RWPE2 (cell line): Measurements from ENCODE around the gene SLC35F6.

Source experiments
- ATAC-seq: fragments of 200-7000 bp; cut with Tn5 transposase; 3 replicates; pipeline ENCODE4 v1.9.1; 2021; ENCODE audit warnings: low read depth
- DNase-seq: peaks from one replicate; pipeline ENCODE4 v3.0.0-alpha.2; 2020; ENCODE audit warnings: low spot score
- H3K27ac ChIP-seq: fragments of 450-650 bp; 2 replicates; pipeline ENCODE4 v1.5.1; 2017; ENCODE audit warnings: mild to moderate bottlenecking; ENCODE audit not compliant: poor library complexity, severe bottlenecking
- H3K27me3 ChIP-seq: fragments of 250-450 bp; sonication (Bioruptor Pico); 2 replicates; pipeline ENCODE4 v1.5.1; 2021; ENCODE audit warnings: mild to moderate bottlenecking, moderate library complexity; ENCODE audit not compliant: insufficient read depth, poor library complexity, severe bottlenecking
- H3K36me3 ChIP-seq: fragments of 250-450 bp; sonication (Bioruptor Pico); 2 replicates; pipeline ENCODE4 v1.5.1; 2020; ENCODE audit warnings: low read depth, mild to moderate bottlenecking, moderate library complexity
- H3K4me1 ChIP-seq: fragments of 250-450 bp; sonication (Bioruptor Pico); 2 replicates; pipeline ENCODE4 v1.5.1; 2021; ENCODE audit warnings: mild to moderate bottlenecking, moderate library complexity; ENCODE audit not compliant: insufficient read depth, poor library complexity, severe bottlenecking
- H3K4me3 ChIP-seq: fragments of 250-450 bp; sonication (Bioruptor Pico); 2 replicates; pipeline ENCODE4 v1.5.1; 2021; ENCODE audit warnings: mild to moderate bottlenecking, moderate library complexity; ENCODE audit not compliant: severe bottlenecking
- H3K9me3 ChIP-seq: fragments of 250-450 bp; sonication (Bioruptor Pico); 2 replicates; pipeline ENCODE4 v1.5.1; 2021; ENCODE audit warnings: mild to moderate bottlenecking, moderate library complexity; ENCODE audit not compliant: severe bottlenecking
- TF ChIP-seq, protein P1 (sequence below): fragments of 450-650 bp; IDR thresholded peaks from one replicate; pipeline ENCODE4 v1.5.1; 2017; ENCODE audit warnings: mild to moderate bottlenecking, moderate library complexity; ENCODE audit not compliant: poor library complexity, severe bottlenecking

SLC35F6 gene

DNA sequence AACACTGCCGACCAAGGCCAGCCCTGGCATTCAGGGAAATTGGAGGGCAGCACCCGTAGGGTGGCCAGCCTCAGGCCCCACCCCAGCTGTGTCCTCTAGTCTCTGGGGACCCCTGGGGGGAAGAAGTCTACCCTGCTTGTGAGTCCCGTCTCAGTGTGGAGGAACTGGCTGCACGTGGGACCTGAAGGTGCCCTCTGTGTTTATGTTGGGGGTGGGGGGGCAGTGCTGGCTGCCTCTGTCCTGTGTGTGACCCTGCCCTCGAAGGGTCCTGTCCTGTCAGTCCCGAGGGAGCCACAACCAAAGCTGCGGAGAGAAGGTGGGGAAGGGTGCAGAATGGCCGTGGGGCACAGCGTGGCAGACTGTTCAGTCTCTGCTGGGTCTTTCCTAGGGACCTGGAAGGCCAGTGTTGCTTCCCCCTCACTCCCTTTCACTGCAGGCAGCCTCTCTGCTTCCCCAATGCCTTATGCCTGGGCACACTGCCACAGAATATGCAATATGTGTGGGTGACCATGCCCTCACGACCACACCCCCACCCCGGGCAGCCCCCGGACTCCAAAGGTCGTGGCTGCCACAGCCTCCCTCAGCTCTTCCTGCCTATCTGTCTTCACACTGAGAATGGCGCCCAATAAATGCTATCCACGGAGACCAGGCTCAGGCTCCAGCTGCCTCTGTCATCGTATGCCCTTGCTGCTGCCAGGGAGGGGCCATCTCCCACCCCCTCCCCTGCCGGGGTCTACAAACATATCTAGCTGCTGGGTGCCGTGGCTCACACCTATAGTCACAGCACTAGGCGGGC is 33.3 kb upstream of the SLC35F6 start:
- no peak for DNase-seq
- Histone ChIP-seq H3K4me1 (no peaks in the 10 kb centered on the region), H3K36me3 (no peaks in the 10 kb centered on the region), H3K4me3 (no peak overlapping the region), H3K9me3 (no peaks in the 10 kb centered on the region), H3K27ac (no peak overlapping the region), H3K27me3 (no peaks in the 10 kb centered on the region)
- TF ChIP-seq, protein P1, sequence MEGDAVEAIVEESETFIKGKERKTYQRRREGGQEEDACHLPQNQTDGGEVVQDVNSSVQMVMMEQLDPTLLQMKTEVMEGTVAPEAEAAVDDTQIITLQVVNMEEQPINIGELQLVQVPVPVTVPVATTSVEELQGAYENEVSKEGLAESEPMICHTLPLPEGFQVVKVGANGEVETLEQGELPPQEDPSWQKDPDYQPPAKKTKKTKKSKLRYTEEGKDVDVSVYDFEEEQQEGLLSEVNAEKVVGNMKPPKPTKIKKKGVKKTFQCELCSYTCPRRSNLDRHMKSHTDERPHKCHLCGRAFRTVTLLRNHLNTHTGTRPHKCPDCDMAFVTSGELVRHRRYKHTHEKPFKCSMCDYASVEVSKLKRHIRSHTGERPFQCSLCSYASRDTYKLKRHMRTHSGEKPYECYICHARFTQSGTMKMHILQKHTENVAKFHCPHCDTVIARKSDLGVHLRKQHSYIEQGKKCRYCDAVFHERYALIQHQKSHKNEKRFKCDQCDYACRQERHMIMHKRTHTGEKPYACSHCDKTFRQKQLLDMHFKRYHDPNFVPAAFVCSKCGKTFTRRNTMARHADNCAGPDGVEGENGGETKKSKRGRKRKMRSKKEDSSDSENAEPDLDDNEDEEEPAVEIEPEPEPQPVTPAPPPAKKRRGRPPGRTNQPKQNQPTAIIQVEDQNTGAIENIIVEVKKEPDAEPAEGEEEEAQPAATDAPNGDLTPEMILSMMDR = no peak
- ATAC-seq = no peak

DNA sequence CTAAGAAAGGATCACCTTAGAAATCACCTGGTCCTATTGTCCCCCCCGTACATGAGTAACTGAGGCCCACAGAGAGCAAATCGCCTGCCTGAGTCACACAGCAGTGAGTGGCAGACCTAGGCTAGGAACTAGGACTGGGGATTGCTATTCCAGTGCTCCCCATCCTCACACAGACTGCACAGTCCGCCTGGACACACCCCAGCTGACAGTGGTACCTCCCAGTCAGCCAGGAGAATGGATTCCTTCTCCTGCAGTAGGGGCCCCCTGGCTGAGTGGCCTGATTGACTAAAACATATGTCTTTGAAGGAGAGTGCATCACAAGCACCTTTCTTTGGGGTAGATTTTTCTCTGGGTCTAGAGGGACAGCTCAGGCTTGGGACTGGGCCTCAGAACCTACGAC is 32.4 kb upstream of the SLC35F6 start:
- ATAC-seq = no peak

DNA sequence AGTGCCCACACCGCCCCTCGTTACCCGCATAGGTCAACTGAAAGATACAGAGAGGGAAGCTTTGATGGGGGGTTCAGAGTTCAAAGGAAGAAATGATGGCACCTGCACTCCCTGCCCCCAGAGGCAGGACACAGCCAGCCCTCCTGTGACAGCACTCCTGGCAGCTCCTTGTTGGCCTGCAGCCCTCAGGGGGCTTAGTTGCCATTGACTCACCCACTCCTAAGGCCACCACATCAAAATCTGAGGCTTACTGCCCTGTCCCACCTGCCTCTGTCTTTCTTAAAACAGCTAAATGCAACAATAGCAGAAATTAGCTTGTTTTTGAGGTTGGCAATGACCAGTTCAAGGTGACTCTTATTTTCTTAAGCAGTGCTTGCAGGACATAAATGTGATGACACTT is 31.6 kb upstream of the SLC35F6 start:
- no peak for DNase-seq
- H3K4me3 ChIP-seq = no peak overlapping the region
- ATAC-seq = no peak
- H3K4me1 ChIP-seq = no peaks in the 10 kb centered on the region
- no peaks in the 10 kb centered on the region for H3K9me3 ChIP-seq
- H3K27ac ChIP-seq = no peak overlapping the region
- no peaks in the 10 kb centered on the region for H3K27me3 ChIP-seq
- no peaks in the 10 kb centered on the region for H3K36me3 ChIP-seq
- TF ChIP-seq, protein P1 = no peak

More for the DNA sequence above, 32.4 kb upstream of the SLC35F6 start:
- no peaks in the 10 kb centered on the region for H3K9me3 ChIP-seq
- no peaks in the 10 kb centered on the region for H3K27me3 ChIP-seq
- H3K27ac ChIP-seq = no peak overlapping the region
- no peaks in the 10 kb centered on the region for H3K36me3 ChIP-seq
- no peak for DNase-seq
- TF ChIP-seq, protein P1 = no peak
- H3K4me1 ChIP-seq = no peaks in the 10 kb centered on the region
- no peak overlapping the region for H3K4me3 ChIP-seq

DNA sequence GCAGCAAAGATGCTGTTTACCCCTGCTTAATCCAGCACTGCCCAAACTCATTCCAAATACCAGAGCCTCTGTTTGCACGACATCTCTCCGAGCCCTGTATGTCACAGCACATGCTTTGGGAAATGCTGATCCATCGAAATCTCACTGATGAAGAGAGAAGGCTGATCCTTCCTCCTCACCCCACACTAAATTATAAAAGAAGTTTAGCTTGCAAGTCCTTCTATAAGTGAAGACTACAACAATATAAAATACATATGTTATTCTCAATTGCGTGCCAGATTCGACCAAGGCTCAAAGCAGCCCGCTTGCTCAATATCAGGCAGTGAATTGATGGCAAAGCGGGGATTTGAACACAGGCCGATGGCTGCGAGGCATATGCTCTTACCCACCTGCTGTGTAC is 30.7 kb upstream of the SLC35F6 start:
- ATAC-seq = no peak
- Histone ChIP-seq H3K27me3 (no peaks in the 10 kb centered on the region), H3K36me3 (no peaks in the 10 kb centered on the region), H3K27ac (no peak overlapping the region), H3K9me3 (no peaks in the 10 kb centered on the region), H3K4me1 (no peaks in the 10 kb centered on the region), H3K4me3 (no peak overlapping the region)
- TF ChIP-seq, protein P1 = no peak
- DNase-seq = no peak

DNA sequence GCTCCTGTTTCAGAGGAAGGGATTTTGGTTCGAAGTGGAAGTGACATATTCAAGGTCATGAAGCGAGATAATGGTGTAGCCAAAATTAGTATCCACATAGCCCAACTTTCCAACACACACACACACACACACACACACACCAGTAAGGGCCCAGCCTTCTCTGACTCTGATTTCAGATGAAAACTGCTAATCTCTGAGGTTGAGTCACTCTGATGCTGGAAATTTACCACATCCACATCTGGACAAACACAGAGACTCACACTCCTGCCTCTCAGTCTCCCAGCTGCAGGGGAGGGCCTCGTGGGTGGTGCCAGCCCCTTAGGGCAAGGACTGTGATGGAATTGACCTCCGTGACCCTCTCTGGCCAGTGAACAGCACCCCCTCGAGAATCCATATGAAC is 29.0 kb upstream of the SLC35F6 start:
- DNase-seq (no peak), ATAC-seq (peak; percentile 61; the same call in 2 of the 3 replicates)
- Histone ChIP-seq H3K27ac (no peak overlapping the region), H3K27me3 (no peaks in the 10 kb centered on the region), H3K9me3 (no peaks in the 10 kb centered on the region), H3K36me3 (no peaks in the 10 kb centered on the region), H3K4me1 (no peaks in the 10 kb centered on the region), H3K4me3 (no peak overlapping the region)
- TF ChIP-seq, protein P1 = no peak
